ENCODE results near the gene CPLX3.

Gene CPLX3

DNA sequence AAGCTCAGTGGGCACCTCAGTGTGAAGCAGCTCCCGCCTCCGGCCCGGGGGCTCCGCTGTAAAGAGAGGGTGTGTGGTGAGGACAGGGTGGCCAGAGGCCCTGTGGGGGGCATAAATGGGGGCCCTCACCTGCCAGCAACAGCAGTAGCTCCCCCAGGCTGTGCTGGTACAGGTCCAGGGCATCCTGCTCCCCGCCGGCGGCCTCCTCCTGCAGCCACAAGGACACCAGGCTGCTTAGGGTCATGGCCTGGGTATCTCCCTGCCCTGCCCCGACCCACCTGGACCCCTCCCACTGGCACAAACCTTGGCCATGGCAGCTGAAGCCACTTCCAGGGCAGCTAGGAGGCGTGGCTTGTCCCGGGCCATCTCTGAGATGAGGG is 11.7 kb downstream of the CPLX3 start:
- Histone ChIP-seq H2AFZ (ENCODE audit: low read depth, low read length) (no peak overlapping the region), H3K4me1 (ENCODE audit: insufficient read depth, low read length) (peaks cover 24% of the 10 kb centered on the region), H3K4me3 (ENCODE audit: low read depth in 1 of 2, low read length in 2 of 2) (no peak overlapping the region), H3K79me2 (ENCODE audit: insufficient read depth, low read length) (peaks cover 15% of the 10 kb centered on the region), H3K9me3 (ENCODE audit: insufficient read depth, low read length, severe bottlenecking) (no peaks in the 10 kb centered on the region), H3K27me3 (ENCODE audit: insufficient read depth, low read length, poor library complexity) (no peaks in the 10 kb centered on the region), H3K9ac (ENCODE audit: low read depth, low read length) (no peak overlapping the region), H4K20me1 (ENCODE audit: insufficient read depth, low read length) (peaks cover 3% of the 10 kb centered on the region; the same call in 1 of the 2 replicates), H3K27ac (ENCODE audit: low read length) (no peak overlapping the region), H3K36me3 (ENCODE audit: insufficient read depth, low read length) (peaks cover 38% of the 10 kb centered on the region), H3K4me2 (ENCODE audit: insufficient read depth, low read length) (no peak overlapping the region)
- DNase-seq (no peak), ATAC-seq (ENCODE audit: insufficient read depth, low read depth) (no peak)
- TF ChIP-seq CTCF (IDR thresholded peaks at IDR 0.05; ENCODE audit: borderline replicate concordance, extremely low read depth, low read length, poor library complexity, severe bottlenecking), result no peak
- TF ChIP-seq EZH2 (IDR thresholded peaks at IDR 0.05; ENCODE audit: borderline replicate concordance, low read depth, low read length, severe bottlenecking), result no peak

DNA sequence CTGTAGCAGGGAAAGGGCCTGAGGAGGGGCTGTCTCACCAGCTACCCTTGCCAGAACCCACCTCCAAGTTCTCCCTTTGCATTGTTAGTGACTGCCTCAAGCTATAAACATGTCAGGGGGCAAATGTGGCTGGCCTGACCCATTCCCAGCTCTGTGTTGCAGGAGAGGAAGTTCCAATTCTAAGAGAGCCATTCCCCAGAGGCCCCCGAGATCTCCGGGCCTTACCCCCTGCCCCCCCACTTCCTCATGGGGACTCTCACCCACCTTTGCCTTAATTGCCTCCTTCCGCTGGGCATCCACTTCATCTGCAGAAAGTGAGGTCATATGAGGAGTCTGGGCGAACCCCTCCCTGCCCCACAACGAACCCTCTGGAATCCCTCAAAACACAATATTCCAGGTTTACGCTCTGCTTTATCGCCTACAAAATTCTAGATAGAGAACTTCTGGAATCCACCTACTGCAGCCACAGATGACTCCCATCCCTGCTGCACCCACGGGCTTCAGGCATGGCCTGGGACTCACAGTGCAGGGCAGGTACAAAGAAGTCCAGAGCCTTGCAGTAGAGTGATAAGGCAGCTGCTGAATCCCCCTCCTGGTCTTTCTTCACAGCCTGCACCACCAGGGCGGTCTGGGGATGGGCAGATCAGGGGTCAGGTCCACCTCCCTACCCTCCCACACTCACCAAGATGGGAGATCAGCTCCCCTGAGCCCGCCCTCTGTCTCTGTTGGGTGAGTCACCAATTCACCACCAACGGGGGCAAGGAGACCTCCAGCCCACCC is 12.5 kb downstream of the CPLX3 start:
- Histone ChIP-seq H3K9ac (ENCODE audit: low read depth, low read length) (no peak overlapping the region), H3K4me2 (ENCODE audit: insufficient read depth, low read length) (no peak overlapping the region), H3K27ac (ENCODE audit: low read length) (no peak overlapping the region), H3K4me1 (ENCODE audit: insufficient read depth, low read length) (peaks cover 32% of the 10 kb centered on the region), H3K79me2 (ENCODE audit: insufficient read depth, low read length) (peaks cover 15% of the 10 kb centered on the region), H3K9me3 (ENCODE audit: insufficient read depth, low read length, severe bottlenecking) (no peaks in the 10 kb centered on the region), H3K36me3 (ENCODE audit: insufficient read depth, low read length) (peaks cover 38% of the 10 kb centered on the region), H4K20me1 (ENCODE audit: insufficient read depth, low read length) (peaks cover 3% of the 10 kb centered on the region; the same call in 1 of the 2 replicates), H3K4me3 (ENCODE audit: low read depth in 1 of 2, low read length in 2 of 2) (no peak overlapping the region), H2AFZ (ENCODE audit: low read depth, low read length) (no peak overlapping the region), H3K27me3 (ENCODE audit: insufficient read depth, low read length, poor library complexity) (no peaks in the 10 kb centered on the region)
- TF ChIP-seq EZH2 (IDR thresholded peaks at IDR 0.05; ENCODE audit: borderline replicate concordance, low read depth, low read length, severe bottlenecking) (no peak), CTCF (IDR thresholded peaks at IDR 0.05; ENCODE audit: borderline replicate concordance, extremely low read depth, low read length, poor library complexity, severe bottlenecking) (no peak)
- ATAC-seq (ENCODE audit: insufficient read depth, low read depth) (no peak), DNase-seq (no peak)

GRCh38 chr15:74839526-74840395 is 13.3 kb downstream of the CPLX3 start:
- Histone ChIP-seq H3K79me2 (ENCODE audit: insufficient read depth, low read length) (peaks cover 15% of the 10 kb centered on the region), H3K4me3 (ENCODE audit: low read depth in 1 of 2, low read length in 2 of 2) (no peak overlapping the region), H3K9ac (ENCODE audit: low read depth, low read length) (no peak overlapping the region), H3K4me1 (ENCODE audit: insufficient read depth, low read length) (peaks cover 36% of the 10 kb centered on the region), H3K9me3 (ENCODE audit: insufficient read depth, low read length, severe bottlenecking) (no peaks in the 10 kb centered on the region), H3K27me3 (ENCODE audit: insufficient read depth, low read length, poor library complexity) (no peaks in the 10 kb centered on the region), H2AFZ (ENCODE audit: low read depth, low read length) (no peak overlapping the region), H3K36me3 (ENCODE audit: insufficient read depth, low read length) (peaks cover 45% of the 10 kb centered on the region), H3K4me2 (ENCODE audit: insufficient read depth, low read length) (no peak overlapping the region), H4K20me1 (ENCODE audit: insufficient read depth, low read length) (peaks cover 3% of the 10 kb centered on the region; the same call in 1 of the 2 replicates), H3K27ac (ENCODE audit: low read length) (no peak overlapping the region)
- DNase-seq, result no peak
- TF ChIP-seq CTCF (IDR thresholded peaks at IDR 0.05; ENCODE audit: borderline replicate concordance, extremely low read depth, low read length, poor library complexity, severe bottlenecking) (peak; percentile 25), EZH2 (IDR thresholded peaks at IDR 0.05; ENCODE audit: borderline replicate concordance, low read depth, low read length, severe bottlenecking) (no peak)
- ATAC-seq (ENCODE audit: insufficient read depth, low read depth), result no peak

All from DND-41 (cell line).